ENCODE results near the gene OR8G1. TPM values are rescaled to one million over a fixed set of nuclear protein-coding genes. Genes with fewer than 3 reads are reported as not detected.
A peak's percentile ranks its signal among the peaks of the same experiment; 100 is the strongest.

Gene OR8G1
- total and polyA plus RNA-seq, 9 of the 15 experiments (the other 6 are each of a cell fraction or from before 2014, with no cell fraction given): 0.03 to 1.4 (median 0.51) TPM; not detected in 1

DNA sequence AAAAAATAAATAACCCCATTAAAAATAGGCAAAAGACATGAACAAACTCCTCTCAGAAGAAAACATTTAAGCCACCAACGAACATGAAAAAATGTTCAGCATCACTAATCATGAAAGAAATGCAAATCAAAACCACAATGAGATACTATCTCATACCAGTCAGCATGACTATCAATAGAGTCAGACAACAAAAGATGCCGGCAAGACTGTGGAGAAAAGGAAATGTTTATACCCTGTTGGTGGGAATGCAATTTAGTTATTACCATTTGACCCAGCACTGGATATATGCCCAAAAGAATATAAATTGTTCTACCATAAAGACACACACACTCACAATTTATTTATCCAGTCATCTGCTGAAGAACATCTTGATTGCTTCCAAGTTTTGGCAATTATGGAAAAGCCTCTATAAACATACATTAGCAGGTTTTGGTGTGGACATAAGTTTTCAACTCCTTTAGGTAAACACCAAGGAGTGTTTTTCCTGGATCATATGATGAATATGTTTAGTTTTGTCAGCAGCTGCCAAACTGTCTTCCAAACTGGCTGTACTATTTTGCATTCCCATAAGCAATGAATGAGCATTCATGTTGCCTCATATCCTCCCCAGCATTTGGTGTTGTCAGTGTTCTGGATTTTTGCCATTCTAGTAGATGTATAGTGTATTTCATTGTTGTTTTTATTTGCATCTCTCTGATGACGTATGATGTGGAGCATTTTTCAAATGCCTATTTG is 44.9 kb downstream of the OR8G1 start:
- WGBS (ENCODE audit: insufficient coverage, low coverage, missing lambda C conversion rate): 51% methylated on average over 3 of the region's 3 CpGs
- Histone ChIP-seq H3K27ac (ENCODE audit: extremely low read depth, low read depth, low read length) (no peak overlapping the region), H4K20me1 (replicated peaks; ENCODE audit: control insufficient read depth, insufficient read depth, low read length) (no peaks in the 10 kb centered on the region), H3K9me1 (ENCODE audit: control insufficient read depth, insufficient read depth, low read length) (no peaks in the 10 kb centered on the region), H3K9me3 (replicated peaks; ENCODE audit: control insufficient read depth, insufficient read depth, low read depth, low read length) (no peaks in the 10 kb centered on the region; the same call in 1 of the 2 replicates), H3K4me1 (replicated peaks in 1 of 2; ENCODE audit: control insufficient read depth in 2 of 2, insufficient read depth in 2 of 2, low read length in 2 of 2) (no peaks in the 10 kb centered on the region), H3K4me3 (no peak overlapping the region), H3K9ac (ENCODE audit: insufficient read depth in 1 of 2, low read depth in 2 of 2, low read length in 2 of 2) (no peak overlapping the region), H3K36me3 (ENCODE audit: control insufficient read depth, insufficient read depth, low read length) (no peaks in the 10 kb centered on the region; the same call in 2 of the 3 replicates), H3K4me2 (ENCODE audit: insufficient read depth, low read length) (no peak overlapping the region), H3K27me3 (ENCODE audit: control insufficient read depth in 2 of 2, insufficient read depth in 2 of 2, low read length in 2 of 2) (no peaks in the 10 kb centered on the region), H3K79me2 (ENCODE audit: control insufficient read depth, insufficient read depth, low read length) (no peaks in the 10 kb centered on the region), H2AFZ (ENCODE audit: low read depth, low read length) (no peak overlapping the region)
- CTCF ChIA-PET (ENCODE audit: low intra/inter-chr PET ratio): no interaction called here
- TF ChIP-seq FOSL1 (tag; conservative IDR thresholded peaks at IDR 0.05): peak; percentile 59
- TF ChIP-seq ADNP (tag; IDR thresholded peaks at IDR 0.05): no peak
- TF ChIP-seq ZNF277 (CRISPR knock-in tag; IDR thresholded peaks at IDR 0.05; ENCODE audit: borderline replicate concordance): no peak
- no peak for TF ChIP-seq SRF (CRISPR knock-in tag; IDR thresholded peaks at IDR 0.05)
- no peak for TF ChIP-seq JUND (IDR thresholded peaks at IDR 0.05; ENCODE audit: borderline replicate concordance, low read depth, low read length)
- no peak for TF ChIP-seq JUND (tag; IDR thresholded peaks at IDR 0.05; ENCODE audit: borderline replicate concordance, low read depth, low read length)
- TF ChIP-seq MCM2 (IDR thresholded peaks at IDR 0.05; ENCODE audit: low read depth): no peak
- TF ChIP-seq ZNF232 (CRISPR knock-in tag; IDR thresholded peaks at IDR 0.05): no peak
- FAIRE-seq: no peak
- in situ Hi-C loops (cut with MboI) (no loop called here), intact Hi-C loops (cut with micrococcal nuclease) (no loop called here)
- no peak for DNase-seq (ENCODE audit: extremely low read depth in 1 of 4, low spot score in 3 of 4)
- no TSS peak for BruUV-seq (replicated peaks)
- POLR2A ChIA-PET: no interaction called here
- ATAC-seq: no peak

All from K562 (cell line).